ENCODE measurements around the gene UGT1A10. TPM values are rescaled to one million over a fixed set of nuclear protein-coding genes. Genes with fewer than 3 reads are reported as not detected.

Gene UGT1A10
- total RNA-seq, 3 donors from 2014 or later, result not detected

DNA sequence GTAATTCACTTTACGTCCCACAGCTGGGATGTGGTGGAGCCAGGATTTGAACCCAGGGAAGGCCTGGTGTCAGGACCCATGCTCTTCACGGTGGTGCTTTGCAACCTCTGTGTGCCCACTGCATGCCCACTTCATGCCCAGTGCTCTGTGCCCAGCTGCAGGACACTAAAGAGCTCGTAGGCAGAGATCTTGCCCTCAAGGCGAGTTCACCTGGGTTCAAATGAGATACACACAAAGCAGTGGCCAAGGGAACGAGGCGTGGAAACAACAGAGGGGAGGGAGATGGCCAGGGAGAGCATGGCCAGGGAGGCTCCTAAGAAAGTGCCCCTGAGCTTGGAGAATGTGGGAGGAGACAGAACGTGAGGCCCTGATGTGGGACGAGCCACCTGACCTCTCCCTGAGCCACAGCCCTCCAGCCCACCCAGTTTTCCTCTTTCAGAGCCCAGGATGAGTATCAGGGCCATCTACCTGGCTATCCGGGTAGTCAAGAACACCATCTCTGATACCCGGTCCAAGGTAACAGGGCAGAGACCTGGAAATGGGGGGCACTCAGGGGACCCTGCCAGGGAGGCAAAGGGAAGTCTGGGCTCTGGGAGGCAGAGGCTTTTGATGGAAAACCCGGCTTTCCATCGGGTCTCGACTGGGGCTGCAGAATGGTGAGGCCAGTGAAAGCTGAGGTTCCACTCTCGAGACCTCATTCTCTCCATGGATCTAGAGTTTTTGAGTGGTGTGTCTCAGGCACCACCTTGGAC is 162.3 kb downstream of the UGT1A10 start:
- no peak for DNase-seq
- Mint-ChIP-seq H3K36me3 (ENCODE audit: insufficient read depth) (no peaks in the 10 kb centered on the region), H3K4me3 (no peak overlapping the region), H3K4me1 (ENCODE audit: low read depth) (no peaks in the 10 kb centered on the region), H3K27me3 (ENCODE audit: low read depth) (peaks cover 3% of the 10 kb centered on the region), H3K9me3 (peaks cover 4% of the 10 kb centered on the region)
- no peak for ATAC-seq

DNA sequence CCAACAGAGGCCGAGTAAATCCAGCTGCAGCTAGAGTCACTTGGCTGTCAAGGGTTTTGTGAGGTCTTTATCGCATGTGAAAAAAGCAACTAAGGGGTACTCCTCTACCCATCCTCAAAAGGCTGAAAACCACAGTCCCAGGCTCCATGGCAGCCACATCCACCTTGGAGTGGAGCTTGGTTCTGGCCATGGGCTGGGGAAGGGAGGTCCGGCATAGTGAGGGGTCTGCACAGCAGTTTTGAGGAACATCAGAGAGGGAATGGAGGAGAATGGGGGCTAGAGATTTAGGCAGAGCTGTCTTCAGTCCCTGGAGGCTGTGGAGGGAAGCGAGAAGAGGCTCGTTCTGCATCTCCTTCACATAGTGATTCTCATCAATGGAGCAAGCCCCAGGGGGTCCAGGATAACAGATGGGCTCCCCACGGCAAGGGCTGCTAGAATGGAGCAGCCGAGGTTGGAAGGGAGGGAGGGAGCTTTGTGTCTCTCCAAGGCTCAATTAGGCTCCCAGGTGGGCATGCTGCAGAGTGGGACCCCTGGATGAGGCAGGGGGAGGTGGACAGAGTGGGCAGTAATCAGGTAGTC is 162.9 kb downstream of the UGT1A10 start:
- H3K27me3 Mint-ChIP-seq (ENCODE audit: low read depth), result peaks cover 6% of the 10 kb centered on the region
- H3K36me3 Mint-ChIP-seq (ENCODE audit: insufficient read depth), result no peaks in the 10 kb centered on the region
- H3K4me1 Mint-ChIP-seq (ENCODE audit: low read depth), result no peaks in the 10 kb centered on the region
- ATAC-seq, result no peak
- H3K4me3 Mint-ChIP-seq, result no peak overlapping the region
- no peak for DNase-seq
- peaks cover 4% of the 10 kb centered on the region for H3K9me3 Mint-ChIP-seq

- no peaks in the 10 kb centered on the region for H3K36me3 Mint-ChIP-seq (ENCODE audit: insufficient read depth)
- DNase-seq (no peak), ATAC-seq (no peak)
- H3K4me3 Mint-ChIP-seq, result no peak overlapping the region
- H3K4me1 Mint-ChIP-seq (ENCODE audit: low read depth), result no peaks in the 10 kb centered on the region
- peaks cover 10% of the 10 kb centered on the region for H3K27me3 Mint-ChIP-seq (ENCODE audit: low read depth)
- peaks cover 4% of the 10 kb centered on the region for H3K9me3 Mint-ChIP-seq
Measured at GRCh38 chr2:233799716-233800115, 163.5 kb downstream of the UGT1A10 start.

- H3K9me3 Mint-ChIP-seq, result peaks cover 4% of the 10 kb centered on the region
- no peak for DNase-seq
- peaks cover 10% of the 10 kb centered on the region for H3K27me3 Mint-ChIP-seq (ENCODE audit: low read depth)
- H3K4me1 Mint-ChIP-seq (ENCODE audit: low read depth), result no peaks in the 10 kb centered on the region
- no peak for ATAC-seq
- no peak overlapping the region for H3K4me3 Mint-ChIP-seq
- no peaks in the 10 kb centered on the region for H3K36me3 Mint-ChIP-seq (ENCODE audit: insufficient read depth)
Measured at GRCh38 chr2:233800208-233800607, 164.0 kb downstream of the UGT1A10 start.

DNA sequence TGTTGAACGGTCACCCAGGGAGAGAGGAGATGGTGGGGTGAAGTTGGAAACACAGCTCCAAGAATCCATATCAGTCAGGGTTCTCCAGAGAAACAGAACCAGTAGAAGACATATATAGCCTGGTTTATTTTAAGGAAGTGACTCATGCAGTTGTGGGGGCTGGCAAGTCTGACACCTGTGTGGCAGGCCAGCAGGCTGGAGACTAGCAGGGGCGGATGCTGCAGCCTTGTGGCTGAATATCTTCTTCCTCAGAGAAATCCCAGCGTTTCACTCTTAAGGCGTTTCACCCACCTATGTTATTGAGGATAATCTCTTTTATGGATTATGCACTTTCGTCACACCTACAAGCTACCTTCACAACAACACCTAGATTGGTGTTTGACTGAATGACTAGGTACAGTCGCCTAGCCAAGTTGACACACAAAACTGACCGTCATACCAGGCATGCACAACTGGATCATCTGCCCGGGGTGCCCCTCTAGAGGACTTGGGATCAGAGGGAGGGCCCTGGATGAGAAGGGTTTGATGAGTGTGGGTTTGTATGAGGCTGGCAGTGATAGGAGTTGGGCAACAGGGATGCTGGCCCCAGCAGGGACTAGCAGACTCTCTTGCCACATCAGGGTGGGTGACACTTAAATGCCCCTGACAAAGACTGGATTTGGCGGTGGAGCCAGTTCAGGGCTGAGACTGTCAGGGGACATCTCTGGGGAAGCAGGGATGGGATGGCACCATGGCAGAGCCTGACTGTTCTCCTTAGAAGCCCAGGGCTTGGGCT is 165.3 kb downstream of the UGT1A10 start:
- Mint-ChIP-seq H3K4me1 (ENCODE audit: low read depth) (no peaks in the 10 kb centered on the region), H3K27me3 (ENCODE audit: low read depth) (peaks cover 10% of the 10 kb centered on the region)
- peak; percentile 43 to 51 for ATAC-seq

GRCh38 chr2:233802132-233802815 is 166.0 kb downstream of the UGT1A10 start:
- ATAC-seq, result no peak
- H3K27me3 Mint-ChIP-seq (ENCODE audit: low read depth), result peaks cover 10% of the 10 kb centered on the region
- peaks cover 4% of the 10 kb centered on the region for H3K9me3 Mint-ChIP-seq

More for the DNA sequence above, 165.3 kb downstream of the UGT1A10 start:
- Mint-ChIP-seq H3K4me3 (no peak overlapping the region), H3K36me3 (ENCODE audit: insufficient read depth) (no peaks in the 10 kb centered on the region), H3K9me3 (peaks cover 4% of the 10 kb centered on the region)
- DNase-seq, result no peak

DNA sequence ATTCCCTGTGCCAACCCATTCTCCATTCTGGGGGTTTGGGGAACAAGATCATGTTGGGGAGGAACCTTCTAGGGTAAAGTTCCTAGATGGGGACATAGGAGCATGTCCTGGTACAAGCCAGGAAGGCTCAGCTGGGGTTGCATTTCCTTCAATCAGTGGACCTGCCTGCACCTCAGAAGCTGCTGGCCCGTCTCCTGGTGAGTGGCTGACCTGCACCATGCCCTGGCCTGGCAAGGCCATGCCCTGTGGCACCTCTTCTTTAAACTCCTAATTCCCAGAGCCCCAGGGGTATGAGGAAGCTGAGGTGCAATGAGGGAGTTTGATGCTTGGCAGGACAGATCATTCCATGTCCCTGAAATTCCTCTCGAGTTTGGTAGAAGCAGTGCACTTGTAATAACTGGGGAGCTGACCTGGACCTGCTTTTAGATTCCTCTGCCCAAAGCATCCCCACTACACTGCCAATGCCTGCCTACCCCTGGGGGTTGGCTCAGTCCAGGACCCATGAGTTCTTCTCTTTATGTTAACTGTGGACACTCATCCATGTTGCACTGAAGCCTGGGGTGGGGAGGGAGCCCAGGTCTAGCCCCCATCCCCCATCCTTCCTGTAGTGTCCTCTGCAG is 167.2 kb downstream of the UGT1A10 start:
- DNase-seq (no peak), ATAC-seq (no peak)
- Mint-ChIP-seq H3K36me3 (ENCODE audit: insufficient read depth) (no peaks in the 10 kb centered on the region), H3K27me3 (ENCODE audit: low read depth) (peaks cover 10% of the 10 kb centered on the region), H3K4me1 (ENCODE audit: low read depth) (no peaks in the 10 kb centered on the region), H3K9me3 (peaks cover 4% of the 10 kb centered on the region), H3K4me3 (no peak overlapping the region)

More at GRCh38 chr2:233802132-233802815, 166.0 kb downstream of the UGT1A10 start:
- Mint-ChIP-seq H3K36me3 (ENCODE audit: insufficient read depth) (no peaks in the 10 kb centered on the region), H3K4me1 (ENCODE audit: low read depth) (no peaks in the 10 kb centered on the region), H3K4me3 (no peak overlapping the region)
- DNase-seq, result no peak

DNA sequence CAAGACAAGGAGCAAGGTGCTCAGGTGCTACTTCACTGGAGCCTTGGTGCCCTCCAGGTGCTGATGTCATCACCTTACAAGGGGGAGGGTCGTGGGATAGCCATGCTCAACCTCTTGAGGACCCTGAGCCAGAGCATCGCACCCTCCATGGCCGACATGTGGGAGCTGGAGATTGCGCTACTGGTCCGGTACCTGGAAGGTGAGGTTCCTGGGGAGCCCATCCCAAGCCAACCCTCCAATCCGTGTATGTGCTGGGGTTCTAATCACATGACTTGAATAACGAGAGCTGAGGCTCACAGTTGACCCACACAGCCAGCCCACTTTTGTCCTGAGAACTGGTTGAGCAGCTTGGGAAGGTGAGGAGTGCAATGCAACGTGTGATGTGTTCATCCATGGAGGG is 167.7 kb downstream of the UGT1A10 start:
- no peaks in the 10 kb centered on the region for H3K4me1 Mint-ChIP-seq (ENCODE audit: low read depth)

DNA sequence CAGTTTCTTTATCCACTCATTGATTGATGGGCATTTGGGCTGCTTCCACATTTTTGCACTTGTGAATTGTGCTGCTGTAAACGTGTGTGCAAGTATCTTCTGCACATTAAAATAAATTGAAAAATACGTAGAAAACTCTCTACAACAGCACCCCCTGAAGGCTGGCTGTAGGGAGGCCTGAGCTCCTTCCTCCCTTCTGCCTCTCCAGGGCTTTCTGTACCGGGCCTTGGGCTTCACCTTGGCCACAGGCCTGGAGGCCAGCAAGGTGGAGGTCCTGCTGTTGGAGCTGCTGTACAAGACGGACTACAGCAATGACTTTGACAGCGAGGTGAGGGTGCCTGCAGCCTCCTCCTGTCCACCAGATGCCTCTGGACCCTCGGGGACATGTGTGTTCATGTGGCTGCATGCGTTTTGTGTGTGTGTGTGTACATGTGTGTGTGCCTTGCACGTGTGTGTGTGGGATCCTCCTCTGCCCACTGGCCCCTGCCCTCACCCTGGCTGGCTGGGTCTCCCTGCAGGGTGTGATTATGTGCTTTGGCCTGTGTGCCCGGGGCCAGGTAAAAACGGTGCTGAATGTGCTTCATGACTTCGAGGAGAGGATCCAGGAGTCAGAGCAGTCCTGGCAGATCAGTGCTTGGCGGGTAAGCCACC is 171.1 kb downstream of the UGT1A10 start:
- Mint-ChIP-seq H3K9me3 (no peaks in the 10 kb centered on the region), H3K4me1 (ENCODE audit: low read depth) (no peaks in the 10 kb centered on the region), H3K36me3 (ENCODE audit: insufficient read depth) (no peaks in the 10 kb centered on the region), H3K27me3 (ENCODE audit: low read depth) (peaks cover 20% of the 10 kb centered on the region), H3K4me3 (no peak overlapping the region)
- DNase-seq (no peak), ATAC-seq (no peak)

More for the DNA sequence above, 167.7 kb downstream of the UGT1A10 start:
- Mint-ChIP-seq H3K4me3 (no peak overlapping the region), H3K36me3 (ENCODE audit: insufficient read depth) (no peaks in the 10 kb centered on the region), H3K9me3 (peaks cover 4% of the 10 kb centered on the region), H3K27me3 (ENCODE audit: low read depth) (peaks cover 10% of the 10 kb centered on the region)
- ATAC-seq (no peak), DNase-seq (no peak)

DNA sequence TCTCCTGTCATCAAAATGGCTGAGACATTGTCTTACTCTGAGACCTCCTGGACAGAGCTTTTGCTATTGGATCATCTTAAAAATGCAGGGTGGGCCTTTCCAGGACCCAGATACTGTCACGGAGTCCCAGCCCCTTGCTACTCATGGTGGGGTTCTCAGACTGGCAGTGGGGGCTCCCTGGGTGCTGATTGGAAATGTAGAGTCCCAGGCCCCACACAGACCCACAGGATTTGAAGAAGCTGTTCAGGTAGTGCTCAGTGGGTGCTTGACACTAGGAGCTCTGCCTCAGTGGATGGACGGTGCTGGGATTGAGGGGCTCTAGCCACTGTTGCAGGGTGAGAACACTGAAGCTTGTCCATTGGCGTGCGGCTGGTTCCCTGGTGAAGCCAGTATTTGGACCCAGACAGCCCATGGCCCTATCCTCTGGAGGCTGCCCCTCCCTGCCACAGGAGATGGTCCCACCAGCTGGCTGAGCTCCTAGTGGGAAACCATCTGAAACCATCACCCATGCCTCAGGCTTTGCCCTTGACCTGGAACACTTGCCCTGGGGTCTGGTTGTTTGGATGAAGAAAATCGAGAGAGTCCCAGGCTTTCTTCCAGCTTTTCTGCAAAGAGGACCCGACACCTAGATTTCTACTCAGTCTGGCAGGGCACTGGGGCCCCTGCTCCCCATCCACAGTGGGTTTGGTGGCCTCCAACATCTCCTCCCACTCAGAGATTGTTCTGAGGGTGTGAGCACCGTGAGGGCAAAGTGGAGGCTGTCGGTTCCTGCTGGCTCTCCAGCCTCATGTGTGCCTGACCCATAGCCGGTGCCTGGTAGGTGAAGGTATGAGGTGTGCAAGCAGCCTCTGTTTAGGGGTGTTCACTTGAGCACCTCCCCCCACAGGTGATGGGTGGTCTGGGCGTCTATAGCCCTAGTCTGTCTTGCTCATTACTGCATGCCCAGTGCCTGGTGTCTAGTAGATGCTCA is 172.0 kb downstream of the UGT1A10 start:
- Mint-ChIP-seq H3K27me3 (ENCODE audit: low read depth) (peaks cover 17% of the 10 kb centered on the region), H3K4me3 (no peak overlapping the region), H3K4me1 (ENCODE audit: low read depth) (no peaks in the 10 kb centered on the region), H3K36me3 (ENCODE audit: insufficient read depth) (no peaks in the 10 kb centered on the region), H3K9me3 (no peaks in the 10 kb centered on the region)
- ATAC-seq (no peak), DNase-seq (no peak)

DNA sequence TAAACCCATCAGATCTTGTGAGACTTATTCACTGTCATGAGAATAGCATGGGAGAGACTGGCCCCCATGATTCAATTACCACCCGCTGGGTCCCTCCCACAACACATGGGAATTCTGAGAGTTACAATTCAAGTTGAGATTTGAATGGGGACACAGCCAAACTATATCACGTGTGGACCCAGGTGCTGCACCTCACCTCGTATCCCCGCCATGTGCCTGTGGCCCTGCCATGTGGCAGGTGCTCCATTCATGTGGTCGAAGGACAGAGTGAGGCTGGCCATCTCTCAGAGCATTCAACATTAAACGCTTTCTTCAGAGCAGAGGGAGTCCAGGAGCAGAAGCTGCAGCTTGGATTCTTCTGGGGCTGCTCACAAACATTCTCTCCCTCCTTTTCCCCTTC is 174.1 kb downstream of the UGT1A10 start:
- H3K9me3 Mint-ChIP-seq, result no peaks in the 10 kb centered on the region
- H3K4me1 Mint-ChIP-seq (ENCODE audit: low read depth), result no peaks in the 10 kb centered on the region
- no peaks in the 10 kb centered on the region for H3K36me3 Mint-ChIP-seq (ENCODE audit: insufficient read depth)
- H3K4me3 Mint-ChIP-seq, result no peak overlapping the region
- H3K27me3 Mint-ChIP-seq (ENCODE audit: low read depth), result peaks cover 12% of the 10 kb centered on the region
- ATAC-seq, result no peak
- DNase-seq, result no peak

DNA sequence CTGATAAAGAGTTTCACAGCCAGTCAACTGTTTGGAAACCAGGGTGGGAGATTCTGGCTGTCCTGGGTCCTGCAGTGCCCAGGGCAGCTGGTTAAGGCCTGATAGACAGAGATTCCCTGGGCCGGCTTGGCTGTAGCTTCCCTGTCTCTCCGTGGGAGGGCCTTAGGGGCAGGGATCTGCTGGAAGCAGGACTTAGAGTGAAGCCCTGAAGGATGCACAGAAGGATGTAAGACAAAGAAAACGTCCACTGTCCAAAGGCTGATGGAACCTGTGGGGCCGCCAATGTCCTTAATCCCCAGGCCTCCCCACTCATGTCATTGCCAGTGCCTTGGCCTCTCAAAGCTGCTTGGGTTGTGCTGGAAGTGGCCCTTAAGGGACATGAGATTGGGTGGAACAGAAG is 174.8 kb downstream of the UGT1A10 start:
- no peaks in the 10 kb centered on the region for H3K36me3 Mint-ChIP-seq (ENCODE audit: insufficient read depth)
- no peak for DNase-seq
- peaks cover 12% of the 10 kb centered on the region for H3K27me3 Mint-ChIP-seq (ENCODE audit: low read depth)

DNA sequence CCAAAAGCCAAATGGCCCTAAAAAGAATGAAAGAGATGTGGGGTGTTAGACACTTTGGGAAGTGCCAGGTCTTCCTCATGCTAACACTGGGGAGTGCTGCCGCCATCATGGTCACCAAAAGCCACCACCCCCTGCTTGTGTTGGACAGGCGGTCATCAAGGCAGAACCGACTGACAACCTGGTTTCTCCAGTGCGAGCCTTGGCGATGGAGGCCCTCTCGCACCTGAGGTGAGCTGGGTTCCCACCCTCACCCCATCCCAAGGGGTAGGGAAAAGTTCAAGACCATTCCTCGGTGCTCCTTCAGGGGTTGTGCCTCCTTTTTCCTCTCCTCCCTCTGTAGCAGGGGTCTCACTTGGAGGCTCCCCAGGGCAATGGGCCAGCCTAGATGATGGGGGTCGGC is 175.5 kb downstream of the UGT1A10 start:
- peaks cover 12% of the 10 kb centered on the region for H3K27me3 Mint-ChIP-seq (ENCODE audit: low read depth)
- H3K4me3 Mint-ChIP-seq, result no peak overlapping the region
- no peak for DNase-seq
- no peaks in the 10 kb centered on the region for H3K9me3 Mint-ChIP-seq
- H3K4me1 Mint-ChIP-seq (ENCODE audit: low read depth), result no peaks in the 10 kb centered on the region
- no peaks in the 10 kb centered on the region for H3K36me3 Mint-ChIP-seq (ENCODE audit: insufficient read depth)
- no peak for ATAC-seq

More for the DNA sequence above, 174.8 kb downstream of the UGT1A10 start:
- H3K9me3 Mint-ChIP-seq, result no peaks in the 10 kb centered on the region
- ATAC-seq, result no peak
- no peak overlapping the region for H3K4me3 Mint-ChIP-seq
- H3K4me1 Mint-ChIP-seq (ENCODE audit: low read depth), result no peaks in the 10 kb centered on the region

All from activated T-cell treated with anti-CD3 and anti-CD28 coated beads, Interleukin-2, amount 50 U/mL, for 4 hours (primary cell).